Measurements from ENCODE around the gene CWC15.
"Not testable (repeated sequence)": the region's sequence is repeated elsewhere in the genome, so short reads cannot be mapped to it uniquely, and the experiment has no call there.

The CWC15 gene

DNA sequence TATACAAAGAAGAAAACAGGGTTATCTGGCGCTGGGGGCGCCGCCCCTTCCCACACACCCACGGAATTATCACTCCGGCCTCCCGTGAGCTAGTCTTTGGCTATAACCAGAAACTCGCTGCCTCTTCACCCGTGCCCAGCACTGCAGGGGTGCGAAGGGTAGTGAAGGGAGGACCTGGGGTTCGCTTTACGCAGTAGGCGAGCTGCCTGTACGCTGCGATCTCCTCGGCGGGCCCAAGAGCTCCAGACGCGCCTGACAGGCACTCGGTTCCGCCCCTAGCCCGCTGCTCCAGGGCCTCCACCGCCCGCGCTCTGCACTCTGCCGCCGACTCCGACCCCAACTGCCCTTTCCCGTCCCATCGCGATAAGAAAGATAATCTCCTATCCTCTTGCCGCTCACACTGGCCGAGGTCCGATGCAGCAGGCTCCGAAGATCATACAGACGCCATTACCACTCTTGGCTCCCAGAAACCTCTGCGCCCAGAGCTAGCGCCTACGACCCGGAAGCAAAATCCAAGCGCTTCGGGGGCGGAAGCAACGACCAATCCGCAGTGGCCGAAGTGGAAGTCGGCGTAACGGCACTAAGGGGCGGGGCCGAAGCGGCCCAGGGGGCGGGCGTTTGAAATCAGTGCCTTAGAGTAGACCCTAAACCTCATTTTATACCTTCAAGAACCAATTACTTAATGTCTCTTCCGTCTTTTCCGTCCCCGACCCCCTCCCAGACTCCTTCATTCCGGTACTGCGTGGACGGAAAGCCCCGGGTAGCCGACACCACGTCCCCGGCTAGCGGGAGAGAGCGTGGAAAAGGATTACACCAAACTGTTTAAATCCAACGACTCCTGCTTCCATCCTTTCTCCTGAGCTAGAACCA is at the start of gene CWC15, which contains the start of gene KDM4D:
Gene CWC15 (minus strand): TSS at position 458 of the 870 bp plus-strand sequence. CDS start 1,371 bp downstream, outside the sequence.
Gene KDM4D (plus strand): TSS at position 611 of the 870 bp plus-strand sequence. CDS start 23,664 bp downstream, outside the sequence.
- TF ChIP-seq, protein P1, sequence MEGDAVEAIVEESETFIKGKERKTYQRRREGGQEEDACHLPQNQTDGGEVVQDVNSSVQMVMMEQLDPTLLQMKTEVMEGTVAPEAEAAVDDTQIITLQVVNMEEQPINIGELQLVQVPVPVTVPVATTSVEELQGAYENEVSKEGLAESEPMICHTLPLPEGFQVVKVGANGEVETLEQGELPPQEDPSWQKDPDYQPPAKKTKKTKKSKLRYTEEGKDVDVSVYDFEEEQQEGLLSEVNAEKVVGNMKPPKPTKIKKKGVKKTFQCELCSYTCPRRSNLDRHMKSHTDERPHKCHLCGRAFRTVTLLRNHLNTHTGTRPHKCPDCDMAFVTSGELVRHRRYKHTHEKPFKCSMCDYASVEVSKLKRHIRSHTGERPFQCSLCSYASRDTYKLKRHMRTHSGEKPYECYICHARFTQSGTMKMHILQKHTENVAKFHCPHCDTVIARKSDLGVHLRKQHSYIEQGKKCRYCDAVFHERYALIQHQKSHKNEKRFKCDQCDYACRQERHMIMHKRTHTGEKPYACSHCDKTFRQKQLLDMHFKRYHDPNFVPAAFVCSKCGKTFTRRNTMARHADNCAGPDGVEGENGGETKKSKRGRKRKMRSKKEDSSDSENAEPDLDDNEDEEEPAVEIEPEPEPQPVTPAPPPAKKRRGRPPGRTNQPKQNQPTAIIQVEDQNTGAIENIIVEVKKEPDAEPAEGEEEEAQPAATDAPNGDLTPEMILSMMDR (IDR thresholded peaks at IDR 0.05; ENCODE audit: control extremely low read depth, extremely low read depth, low read depth, missing control alignments) = no peak
- DNase-seq (ENCODE audit: extremely low spot score) = peak; percentile 96
- POLR2A ChIA-PET = interaction anchor here (0.6 to 1.0 kb wide), 3 partner anchors 99 to 1231 kb away, joined by 3 to 4 read pairs (median 3); no protein-coding TSS in a partner anchor
- CTCF ChIA-PET = interaction anchor here (1.0 to 2.3 kb wide), 8 partner anchors 9 to 855 kb away, joined by 3 to 13 read pairs (median 4); partner anchors contain the start of gene SRSF8

DNA sequence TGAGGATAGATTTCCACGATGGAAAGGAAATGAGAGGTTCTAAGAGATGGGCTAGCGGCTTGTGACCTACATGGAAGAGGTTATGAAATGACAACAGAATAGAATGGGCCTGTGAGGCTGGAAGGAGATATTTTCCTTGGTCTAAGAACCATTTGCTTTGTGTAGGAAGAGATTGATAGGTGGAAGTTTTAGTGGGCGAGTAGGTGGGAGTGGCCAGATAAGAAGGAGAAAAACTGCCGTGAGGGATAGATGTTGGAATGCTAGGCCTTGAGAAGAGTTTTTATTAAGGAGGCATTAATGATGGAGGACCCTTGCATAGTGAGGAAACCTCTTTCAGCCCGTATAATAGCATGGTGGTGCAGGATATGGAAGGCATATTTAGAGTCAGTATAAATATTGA is 48.1 kb upstream of the CWC15 start:
- CTCF ChIA-PET; DNase-seq (ENCODE audit: extremely low spot score); POLR2A ChIA-PET: not testable (repeated sequence)

DNA sequence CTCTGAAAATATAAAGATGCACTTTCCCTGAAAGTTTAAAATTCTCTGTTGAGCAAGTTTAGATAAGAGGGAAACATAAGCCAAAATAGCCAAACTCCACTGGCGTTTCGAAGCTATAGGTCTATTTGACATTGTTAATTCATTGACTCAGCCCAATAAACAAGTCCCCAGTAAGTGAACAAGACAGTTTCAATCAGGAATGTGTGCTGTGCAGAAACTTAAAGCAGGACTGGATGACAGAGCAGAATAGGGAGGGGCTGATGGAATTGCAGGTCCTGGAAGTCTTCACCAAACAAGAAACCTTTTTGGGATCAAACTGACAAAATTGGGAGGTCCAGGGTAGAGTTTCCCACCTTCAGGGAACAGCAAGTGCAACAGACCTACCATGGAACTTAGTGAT is 42.8 kb upstream of the CWC15 start:
- TF ChIP-seq, protein P1 (IDR thresholded peaks at IDR 0.05; ENCODE audit: control extremely low read depth, extremely low read depth, low read depth, missing control alignments) = no peak
- ChIA-PET CTCF (no interaction called here), POLR2A (no interaction called here)
- no peak for DNase-seq (ENCODE audit: extremely low spot score)

DNA sequence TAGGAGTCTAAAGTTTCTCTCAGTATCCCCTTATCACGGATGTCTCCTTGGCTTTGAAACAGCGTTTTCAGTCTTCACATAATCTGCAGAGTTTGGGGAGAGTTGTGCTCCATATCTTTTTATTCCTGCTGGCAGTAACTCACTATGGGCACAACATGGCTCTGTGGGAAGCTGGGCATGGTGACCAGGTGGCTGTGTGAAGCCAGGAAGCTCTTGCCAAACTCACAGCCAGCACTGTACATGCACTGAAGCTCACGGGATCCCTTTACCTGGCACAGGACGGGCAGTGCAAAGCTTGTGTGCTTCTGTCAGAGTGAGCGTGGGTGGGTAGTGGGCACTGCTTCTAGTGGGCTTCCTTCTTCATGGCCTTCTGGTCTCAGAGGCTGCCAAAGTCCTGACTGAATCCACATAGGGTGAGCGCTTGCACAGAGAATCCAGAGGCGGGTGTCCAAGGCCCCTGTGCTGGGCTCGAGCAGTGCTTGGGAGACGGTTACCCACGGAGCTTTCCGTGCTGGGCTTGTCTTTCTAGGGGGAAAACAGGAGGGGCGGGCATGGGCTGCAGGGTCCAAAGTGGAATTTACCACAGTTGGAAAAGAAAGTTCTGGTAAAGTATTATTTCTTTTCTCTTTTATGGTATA is 40.9 kb upstream of the CWC15 start:
- TF ChIP-seq, protein P1 (IDR thresholded peaks at IDR 0.05; ENCODE audit: control extremely low read depth, extremely low read depth, low read depth, missing control alignments) = no peak
- ChIA-PET CTCF (interaction anchor here (1.5 kb wide), 1 partner anchor 8 kb away, joined by 3 read pairs; no protein-coding TSS in a partner anchor), POLR2A (no interaction called here)
- no peak for DNase-seq (ENCODE audit: extremely low spot score)

DNA sequence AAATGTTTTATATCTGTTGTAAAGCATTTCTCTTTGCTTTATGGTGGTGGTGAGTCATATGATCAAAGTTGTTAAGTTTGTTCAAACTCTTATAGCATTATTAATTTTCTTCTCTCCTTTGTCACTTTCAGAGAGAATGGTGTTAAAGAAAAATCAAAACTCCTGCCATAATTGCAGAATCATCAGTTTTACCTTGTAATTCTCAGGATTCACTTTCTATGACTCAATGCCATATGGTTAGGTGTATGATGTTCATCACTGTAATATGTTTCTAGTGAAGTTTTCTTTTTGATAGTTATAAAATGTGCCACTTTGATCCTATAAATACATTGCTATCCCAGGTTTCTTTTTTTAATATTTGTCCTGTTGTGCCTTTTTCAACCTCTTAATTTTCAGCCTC is 38.0 kb upstream of the CWC15 start:
- CTCF ChIA-PET = no interaction called here
- TF ChIP-seq, protein P1 (IDR thresholded peaks at IDR 0.05; ENCODE audit: control extremely low read depth, extremely low read depth, low read depth, missing control alignments) = no peak
- no peak for DNase-seq (ENCODE audit: extremely low spot score)
- POLR2A ChIA-PET = no interaction called here

DNA sequence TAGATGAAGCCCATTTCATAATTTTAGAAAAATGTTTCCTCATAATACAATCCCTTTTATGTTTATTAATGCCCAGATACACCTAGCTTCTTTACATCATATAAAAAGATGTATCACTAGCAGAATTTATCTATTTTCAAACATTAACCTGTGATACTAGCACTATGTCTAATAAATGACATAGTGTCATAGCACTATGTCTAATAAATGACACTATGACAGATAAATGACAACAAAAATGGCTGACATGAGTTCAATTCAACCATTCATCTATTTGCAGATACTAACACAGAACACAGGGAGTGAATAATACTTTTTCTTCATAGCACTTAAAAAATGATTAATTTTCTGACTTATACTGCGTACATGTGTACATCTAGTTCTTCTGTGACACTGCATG is 32.3 kb upstream of the CWC15 start:
- TF ChIP-seq, protein P1 (IDR thresholded peaks at IDR 0.05; ENCODE audit: control extremely low read depth, extremely low read depth, low read depth, missing control alignments) = no peak
- DNase-seq (ENCODE audit: extremely low spot score) = no peak
- ChIA-PET POLR2A (no interaction called here), CTCF (interaction anchor here (1.2 kb wide), 1 partner anchor 9 kb away, joined by 3 read pairs; no protein-coding TSS in a partner anchor)
